NK-92 (cell line): Measurements from ENCODE around the gene FKBP8.

Experiments used
- DNase-seq: peaks from one replicate; lab custom pipeline; 2025; ENCODE audit not compliant: unreplicated experiment; lab: John Stamatoyannopoulos, UW

FKBP8 gene

GRCh38 chr19:18487576-18488402 lies 55.6 kb downstream of the FKBP8 start:
- no peak for DNase-seq

DNA sequence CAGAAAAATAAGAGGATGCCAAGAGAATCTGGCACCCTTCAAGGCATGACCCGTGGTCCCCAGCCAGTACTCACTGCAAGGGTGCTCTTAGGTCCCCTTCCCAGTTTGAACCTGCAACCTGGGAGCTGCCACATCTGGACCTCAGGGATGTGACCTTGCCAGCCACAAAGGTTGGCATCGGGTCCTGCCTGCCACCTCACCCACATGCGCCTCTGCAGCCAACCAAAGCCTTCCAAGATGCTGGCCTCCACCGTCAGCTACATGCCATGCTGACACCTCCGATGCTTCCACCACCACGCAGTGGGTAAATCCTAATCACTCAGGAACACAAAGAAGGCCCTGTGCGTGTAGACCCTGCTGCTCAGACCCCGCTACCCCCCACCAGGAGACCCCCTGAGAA lies 56.6 kb downstream of the FKBP8 start:
- DNase-seq: no peak

DNA sequence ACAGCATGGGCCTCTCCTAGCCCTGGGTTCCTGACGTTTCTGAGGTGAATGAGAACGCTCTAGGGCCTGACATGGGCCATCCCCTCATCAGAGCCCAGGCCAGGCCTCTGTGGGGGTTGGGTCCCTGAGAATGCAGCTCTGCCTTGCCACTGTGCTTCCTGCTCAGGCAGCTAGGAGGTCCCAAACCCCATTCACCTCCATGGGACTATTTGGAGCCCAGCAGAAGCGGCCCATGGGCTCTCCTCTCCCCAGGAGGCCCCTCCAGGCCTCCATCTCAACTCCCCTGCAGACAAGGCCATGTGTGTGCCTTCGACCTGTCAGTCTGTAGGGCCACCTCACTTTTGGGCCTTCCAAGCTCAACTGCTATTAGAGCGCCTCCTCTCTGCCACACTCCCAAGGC lies 58.4 kb downstream of the FKBP8 start:
- no peak for DNase-seq

GRCh38 chr19:18483119-18483890 lies 60.1 kb downstream of the FKBP8 start:
- DNase-seq: no peak
